Cardiac muscle cell (in vitro differentiated cells and primary cell): ENCODE measurements around the gene MYH15. TPM values are rescaled to one million over a fixed set of nuclear protein-coding genes. Genes with fewer than 3 reads are reported as not detected.

ENCODE experiments used
- DNase-seq, 2 donors: peaks; one replicate each; pipeline versions ENCODE4 v3.0.0 to v3.0.0-alpha.2; 2010 to 2017; ENCODE audit warnings: low read depth in 1 of 2, low spot score in 1 of 2
- H3K27ac ChIP-seq: fragments of 200-600 bp; sonication (generic); 2 replicates; pipeline ENCODE4 v1.5.1; 2016
- H3K27me3 ChIP-seq: fragments of 200-600 bp; sonication (generic); 2 replicates; pipeline ENCODE4 v1.6.0; 2016; ENCODE audit warnings: control low read depth
- H3K36me3 ChIP-seq: fragments of 200-600 bp; sonication (generic); 2 replicates; pipeline ENCODE4 v1.5.1; 2016; ENCODE audit warnings: control low read depth
- H3K4me1 ChIP-seq: fragments of 200-600 bp; sonication (generic); 2 replicates; pipeline ENCODE4 v1.8.1; 2017; ENCODE audit warnings: low read depth, mild to moderate bottlenecking, mixed run types
- H3K4me3 ChIP-seq: fragments of 200-600 bp; sonication (generic); 2 replicates; pipeline ENCODE4 v1.5.1; 2016; ENCODE audit warnings: mild to moderate bottlenecking
- H3K9me3 ChIP-seq: fragments of 200-600 bp; sonication (generic); 2 replicates; pipeline ENCODE4 v1.5.1; 2017; ENCODE audit warnings: low read depth, mild to moderate bottlenecking, control low read depth
- polyA plus RNA-seq: library from polyadenylated mRNA; unstranded; fragments of >200 nt; fragmentation: Nextera tagmentation; extraction: Ambion mirVana; gene quantifications from 2 replicates; pipeline ENCODE4 v1.2.1, GENCODE V29; 2016
- total RNA-seq: library from RNA; depleted of rRNA; stranded (reverse); fragments of >200 nt; gene quantifications from 2 replicates; pipeline ENCODE4 v1.2.3, GENCODE V29; 2016
- TF ChIP-seq, protein P1 (sequence below): IDR thresholded peaks from 2 replicates; pipeline ENCODE4 v1.5.1; 2012; ENCODE audit warnings: low read depth, mild to moderate bottlenecking, low read length

Gene MYH15
- total and polyA plus RNA-seq, 2 experiments from 2014 or later: 0.24 to 0.55 TPM

DNA sequence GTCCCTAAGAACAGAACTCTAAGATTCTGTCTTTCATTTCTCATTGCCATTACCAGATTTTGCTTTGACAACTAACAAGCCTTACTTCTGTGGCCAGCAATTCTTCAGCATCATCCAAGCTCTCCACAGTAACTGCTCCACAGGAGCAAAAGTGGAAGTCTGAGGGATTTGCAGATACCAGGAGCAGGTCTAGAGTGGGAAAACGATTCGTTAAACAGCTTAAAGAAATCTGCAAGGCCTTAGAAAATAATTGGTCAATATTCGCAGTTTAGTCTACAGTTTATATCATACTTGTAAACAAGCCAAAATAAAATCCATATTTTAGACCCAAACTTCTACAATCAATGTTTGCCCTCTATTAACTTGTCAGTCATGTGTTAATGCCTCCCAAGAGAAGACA is 24.1 kb downstream of the MYH15 start:
- H3K9me3 ChIP-seq: no peaks in the 10 kb centered on the region
- H3K27me3 ChIP-seq: no peaks in the 10 kb centered on the region
- peaks cover 11% of the 10 kb centered on the region for H3K4me1 ChIP-seq
- H3K36me3 ChIP-seq: no peaks in the 10 kb centered on the region
- no peak overlapping the region for H3K27ac ChIP-seq
- H3K4me3 ChIP-seq: no peak overlapping the region
- DNase-seq: no peak
- TF ChIP-seq, protein P1, sequence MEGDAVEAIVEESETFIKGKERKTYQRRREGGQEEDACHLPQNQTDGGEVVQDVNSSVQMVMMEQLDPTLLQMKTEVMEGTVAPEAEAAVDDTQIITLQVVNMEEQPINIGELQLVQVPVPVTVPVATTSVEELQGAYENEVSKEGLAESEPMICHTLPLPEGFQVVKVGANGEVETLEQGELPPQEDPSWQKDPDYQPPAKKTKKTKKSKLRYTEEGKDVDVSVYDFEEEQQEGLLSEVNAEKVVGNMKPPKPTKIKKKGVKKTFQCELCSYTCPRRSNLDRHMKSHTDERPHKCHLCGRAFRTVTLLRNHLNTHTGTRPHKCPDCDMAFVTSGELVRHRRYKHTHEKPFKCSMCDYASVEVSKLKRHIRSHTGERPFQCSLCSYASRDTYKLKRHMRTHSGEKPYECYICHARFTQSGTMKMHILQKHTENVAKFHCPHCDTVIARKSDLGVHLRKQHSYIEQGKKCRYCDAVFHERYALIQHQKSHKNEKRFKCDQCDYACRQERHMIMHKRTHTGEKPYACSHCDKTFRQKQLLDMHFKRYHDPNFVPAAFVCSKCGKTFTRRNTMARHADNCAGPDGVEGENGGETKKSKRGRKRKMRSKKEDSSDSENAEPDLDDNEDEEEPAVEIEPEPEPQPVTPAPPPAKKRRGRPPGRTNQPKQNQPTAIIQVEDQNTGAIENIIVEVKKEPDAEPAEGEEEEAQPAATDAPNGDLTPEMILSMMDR: no peak

DNA sequence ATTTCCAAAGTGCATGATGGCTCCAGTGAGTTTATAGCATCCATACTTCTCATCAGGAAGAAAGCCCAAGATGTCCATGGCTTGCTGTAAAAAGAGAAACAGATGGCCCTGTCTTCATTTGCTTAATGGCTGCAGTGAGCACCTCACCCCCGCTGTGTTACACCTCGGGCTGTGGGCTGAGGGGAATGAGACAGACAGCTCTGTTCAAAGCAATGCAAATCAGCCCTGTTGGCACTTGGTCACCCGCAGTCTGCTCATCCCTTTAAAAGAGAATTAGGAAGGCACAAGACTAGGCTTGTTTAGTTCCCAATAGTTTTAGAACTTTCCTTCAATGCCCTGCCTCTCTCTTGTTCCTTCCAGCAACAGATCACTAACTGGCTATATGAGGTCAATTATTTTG is 25.2 kb downstream of the MYH15 start:
- H3K27ac ChIP-seq: no peak overlapping the region
- H3K4me3 ChIP-seq: no peak overlapping the region
- H3K9me3 ChIP-seq: no peaks in the 10 kb centered on the region
- DNase-seq: no peak
- H3K27me3 ChIP-seq: no peaks in the 10 kb centered on the region
- TF ChIP-seq, protein P1: no peak
- H3K36me3 ChIP-seq: no peaks in the 10 kb centered on the region
- H3K4me1 ChIP-seq: peaks cover 11% of the 10 kb centered on the region

DNA sequence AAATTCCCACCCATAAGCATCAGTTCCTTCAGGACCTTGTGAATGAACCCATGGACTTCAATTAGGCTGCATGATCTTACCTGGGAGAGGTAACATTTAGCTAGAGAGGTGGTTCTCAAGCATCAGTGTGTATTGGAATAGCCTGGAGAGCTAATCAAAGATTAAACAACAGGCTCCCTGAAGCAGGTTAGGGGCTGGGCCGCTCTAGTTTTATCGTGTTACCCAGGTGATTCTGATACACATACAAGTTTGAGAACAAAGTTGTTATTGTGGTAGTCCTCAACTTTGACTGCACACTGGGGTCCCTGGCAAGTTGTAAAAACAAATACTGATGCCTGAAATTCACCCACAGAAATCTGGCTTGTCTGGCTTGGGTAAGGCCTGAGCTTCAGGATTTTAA is 31.2 kb downstream of the MYH15 start:
- Histone ChIP-seq H3K4me3 (no peak overlapping the region), H3K4me1 (peaks cover 4% of the 10 kb centered on the region), H3K9me3 (no peaks in the 10 kb centered on the region), H3K27ac (no peak overlapping the region), H3K27me3 (no peaks in the 10 kb centered on the region), H3K36me3 (no peaks in the 10 kb centered on the region)
- no peak for DNase-seq
- TF ChIP-seq, protein P1: no peak

DNA sequence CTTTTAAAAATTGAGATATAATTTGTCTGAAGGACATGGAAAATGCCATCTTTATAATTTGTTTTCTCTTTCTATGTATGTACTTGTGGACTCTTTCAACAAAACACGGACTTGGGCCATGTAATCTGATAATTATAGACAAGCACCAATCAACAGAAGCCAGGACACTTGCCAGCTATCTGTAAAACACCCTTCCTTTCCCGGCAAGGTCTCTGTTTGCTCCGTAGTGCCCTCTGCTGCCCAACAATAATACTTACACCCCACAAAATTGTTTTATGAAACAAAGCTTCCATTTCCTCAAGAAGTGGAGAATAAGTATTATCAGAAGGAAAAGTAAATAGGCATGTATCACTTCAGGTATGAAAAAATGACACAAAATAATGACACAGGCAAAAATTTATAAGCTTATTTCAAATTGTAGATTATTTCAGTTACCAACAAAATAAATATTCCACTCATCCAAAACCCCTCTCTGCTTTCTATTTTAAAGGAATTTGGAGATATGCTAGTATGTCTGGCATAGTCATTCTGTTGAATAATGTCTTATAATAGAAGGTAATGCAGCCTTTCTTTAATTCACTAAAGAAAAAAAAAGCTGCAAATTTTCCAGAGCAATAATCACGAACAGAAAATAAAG is 32.8 kb downstream of the MYH15 start:
- Histone ChIP-seq H3K4me1 (peaks cover 4% of the 10 kb centered on the region), H3K36me3 (no peaks in the 10 kb centered on the region), H3K4me3 (no peak overlapping the region), H3K27me3 (no peaks in the 10 kb centered on the region), H3K27ac (no peak overlapping the region), H3K9me3 (no peaks in the 10 kb centered on the region)
- peak; percentile 67 to 79 for DNase-seq
- TF ChIP-seq, protein P1: peak; percentile 67

DNA sequence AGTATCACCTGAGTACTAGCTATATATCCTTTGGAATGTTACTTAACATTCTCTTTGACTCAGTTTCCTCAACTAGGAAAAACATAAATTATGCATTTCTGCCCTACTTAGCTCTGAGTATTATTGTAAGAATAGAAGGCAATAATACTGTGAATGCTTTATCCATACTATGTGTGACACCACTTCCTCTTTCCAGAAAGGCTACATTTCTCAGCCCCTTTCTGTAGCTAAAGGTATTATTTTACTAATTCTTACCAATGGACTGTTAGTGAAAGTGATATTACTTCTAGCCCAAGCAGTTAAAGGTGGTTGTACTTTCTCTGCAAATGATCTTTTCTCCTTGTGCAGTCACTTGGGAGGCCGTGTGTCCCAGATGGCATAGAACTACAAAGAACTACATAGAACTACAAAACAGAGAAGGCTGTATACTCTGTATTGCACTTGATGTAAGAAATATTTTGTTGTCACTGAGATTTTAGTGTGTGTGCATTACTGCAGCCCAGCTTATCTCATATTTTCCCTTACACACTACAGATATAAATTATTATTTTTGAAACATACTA is 35.1 kb downstream of the MYH15 start:
- TF ChIP-seq, protein P1: no peak
- peaks cover 4% of the 10 kb centered on the region for H3K4me1 ChIP-seq
- no peaks in the 10 kb centered on the region for H3K36me3 ChIP-seq
- no peak overlapping the region for H3K4me3 ChIP-seq
- H3K27me3 ChIP-seq: no peaks in the 10 kb centered on the region
- DNase-seq: no peak
- H3K27ac ChIP-seq: no peak overlapping the region
- H3K9me3 ChIP-seq: no peaks in the 10 kb centered on the region
